IMR-90 (cell line): ENCODE data around the gene EEF1AKMT2. TPM values are rescaled to one million over a fixed set of nuclear protein-coding genes. Genes with fewer than 3 reads are reported as not detected.

ENCODE experiments used
- ATAC-seq: fragments of 200-7000 bp; cut with Tn5 transposase; 2 replicates; pipeline ENCODE4 v1.9.1; 2020; ENCODE audit warnings: low read depth, mild to moderate bottlenecking, moderate library complexity
- BruUV-seq: library from RNA; stranded (reverse); fragments of 400-500 nt; replicated peaks from 2 replicates; lab custom pipeline; 2021; lab: Mats Ljungman, UMichigan
- CTCF ChIA-PET: fragments of 300-600 bp; formaldehyde crosslinking; extraction: SDS; loops from one replicate; lab custom pipeline; 2021; ENCODE audit warnings: antibody characterized with exemption; lab: Yijun Ruan, JAX
- POLR2A ChIA-PET: fragments of 300-600 bp; sonication (Branson Sonifier 250); formaldehyde crosslinking; loops from one replicate; lab custom pipeline; 2022; ENCODE audit warnings: antibody characterized with exemption; ENCODE audit not compliant: unreplicated experiment; lab: Charles Lee
- DNase-seq: peaks from one replicate; pipeline ENCODE4 v3.0.0; 2013
- H2AFZ ChIP-seq: replicated peaks from 2 replicates; pipeline ENCODE3; 2013; ENCODE audit warnings: low read length, mild to moderate bottlenecking; ENCODE audit not compliant: poor library complexity
- H2AK5ac ChIP-seq: 2 replicates; pipeline ENCODE4 v1.6.1; 2013; ENCODE audit warnings: low read depth, low read length, inconsistent platforms
- H2AK9ac ChIP-seq: replicated peaks from 2 replicates; pipeline ENCODE3; 2013; ENCODE audit warnings: mild to moderate bottlenecking, low read depth, low read length, moderate library complexity; ENCODE audit not compliant: poor library complexity
- H2BK120ac ChIP-seq: 2 replicates; pipeline ENCODE4 v1.6.1; 2013; ENCODE audit warnings: low read depth, low read length, inconsistent platforms
- H2BK15ac ChIP-seq: 3 replicates; pipeline ENCODE4 v1.6.1; 2013; ENCODE audit warnings: low read depth, low read length, inconsistent platforms
- H2BK20ac ChIP-seq: 2 replicates; pipeline ENCODE4 v1.6.1; 2013; ENCODE audit warnings: low read depth, mild to moderate bottlenecking, inconsistent platforms, low read length, moderate library complexity
- H2BK5ac ChIP-seq: 2 replicates; pipeline ENCODE4 v1.6.1; 2013; ENCODE audit warnings: mild to moderate bottlenecking, low read depth, low read length, inconsistent platforms; ENCODE audit not compliant: poor library complexity, severe bottlenecking
- H3K14ac ChIP-seq: replicated peaks from 2 replicates; pipeline ENCODE4 v1.6.1; 2013; ENCODE audit warnings: low read depth, low read length, inconsistent platforms
- H3K18ac ChIP-seq: 2 replicates; pipeline ENCODE4 v1.6.1; 2013; ENCODE audit warnings: low read depth, low read length, control low read depth
- H3K23ac ChIP-seq: 2 replicates; pipeline ENCODE4 v1.6.1; 2013; ENCODE audit warnings: low read depth, low read length, inconsistent platforms
- H3K27ac ChIP-seq: 2 replicates; pipeline ENCODE4 v1.5.1; 2013; ENCODE audit warnings: mild to moderate bottlenecking, control low read depth, low read length; ENCODE audit not compliant: insufficient read depth
- H3K27me3 ChIP-seq: 2 replicates; pipeline ENCODE4 v1.6.1; 2013; ENCODE audit warnings: low read length; ENCODE audit not compliant: control insufficient read depth, insufficient read depth
- H3K36me3 ChIP-seq: 2 replicates; pipeline ENCODE4 v1.6.1; 2013; ENCODE audit warnings: low read length, mixed read lengths; ENCODE audit not compliant: control insufficient read depth, insufficient read depth
- H3K4ac ChIP-seq: 2 replicates; pipeline ENCODE4 v1.6.1; 2013; ENCODE audit warnings: low read depth, low read length, inconsistent platforms
- H3K4me1 ChIP-seq: 2 replicates; pipeline ENCODE4 v1.6.1; 2013; ENCODE audit warnings: low read length, mixed read lengths; ENCODE audit not compliant: control insufficient read depth, insufficient read depth
- H3K4me2 ChIP-seq: 2 replicates; pipeline ENCODE4 v1.6.1; 2013; ENCODE audit warnings: low read depth, mild to moderate bottlenecking, control low read depth, low read length, moderate library complexity
- H3K4me3 ChIP-seq: 2 replicates; pipeline ENCODE4 v1.5.1; 2013; ENCODE audit warnings: low read depth, mild to moderate bottlenecking, control low read depth, low read length, moderate library complexity; ENCODE audit not compliant: insufficient read depth
- H3K56ac ChIP-seq: 2 replicates; pipeline ENCODE4 v1.6.1; 2013; ENCODE audit warnings: low read length, inconsistent platforms; ENCODE audit not compliant: insufficient read depth; ENCODE audit errors: extremely low read depth
- H3K79me1 ChIP-seq, 2 experiments: 2 replicates each; pipeline ENCODE4 v1.6.1; 2013; ENCODE audit warnings: low read length in 2 of 2, inconsistent platforms in 1 of 2, low read depth in 1 of 2
- H3K9ac ChIP-seq: 2 replicates; pipeline ENCODE4 v1.6.1; 2013; ENCODE audit warnings: low read depth, low read length, control low read depth
- H3K9me1 ChIP-seq: 2 replicates; pipeline ENCODE4 v1.6.1; 2013; ENCODE audit warnings: low read length, inconsistent platforms; ENCODE audit not compliant: insufficient read depth
- H3K9me3 ChIP-seq: 2 replicates; pipeline ENCODE4 v1.6.1; 2013; ENCODE audit warnings: low read length; ENCODE audit not compliant: control insufficient read depth, insufficient read depth
- H4K20me1 ChIP-seq: 2 replicates; pipeline ENCODE4 v1.6.1; 2013; ENCODE audit warnings: low read length, inconsistent platforms; ENCODE audit not compliant: insufficient read depth
- H4K5ac ChIP-seq: 2 replicates; pipeline ENCODE4 v1.6.1; 2013; ENCODE audit warnings: mild to moderate bottlenecking, low read depth, low read length, control low read depth
- H4K8ac ChIP-seq, 2 experiments: 2 replicates each; pipeline ENCODE4 v1.6.1; 2013; ENCODE audit warnings: low read depth in 2 of 2, low read length in 2 of 2, control low read depth in 1 of 2, inconsistent platforms in 1 of 2
- H4K91ac ChIP-seq: 2 replicates; pipeline ENCODE4 v1.6.1; 2013; ENCODE audit warnings: low read depth, low read length, inconsistent platforms; ENCODE audit not compliant: insufficient read depth
- CEBPB ChIP-seq: IDR thresholded peaks from 2 replicates; pipeline ENCODE4 v1.6.1; 2012; ENCODE audit warnings: low read depth, low read length, improper control_type of control experiment
- CTCF ChIP-seq: conservative IDR thresholded peaks from 2 replicates; pipeline ENCODE4 v1.5.1; 2012; ENCODE audit warnings: mild to moderate bottlenecking, low read depth, low read length, improper control_type of control experiment
- FOS ChIP-seq: fragments of 150-350 bp; IDR thresholded peaks from 2 replicates; pipeline ENCODE4 v1.6.1; 2016; ENCODE audit warnings: low read depth, low read length
- POLR2A ChIP-seq: IDR thresholded peaks from 2 replicates; pipeline ENCODE4 v1.6.1; 2012; ENCODE audit warnings: mild to moderate bottlenecking, low read depth, low read length
- SMC3 ChIP-seq: fragments of 150-350 bp; IDR thresholded peaks from 2 replicates; pipeline ENCODE4 v1.6.1; 2016; ENCODE audit warnings: low read depth, mild to moderate bottlenecking, antibody characterized with exemption, low read length, moderate library complexity
- WGBS, 2 experiments: methylation state at CpG; one replicate each; pipeline versions ENCODE4 v1.1.5 to v1.1.7; 2013; ENCODE audit warnings: missing lambda C conversion rate in 2 of 2; ENCODE audit not compliant: insufficient read length in 1 of 2; ENCODE audit errors: extremely low coverage in 2 of 2; 5-methylcytosine and 5-hydroxymethylcytosine counted together
- dilution Hi-C: fragments of 300-500 bp; cut with HindIII; formaldehyde crosslinking; loops from one replicate; pipeline ENCODE4 v1.14.3; 2018; ENCODE audit warnings: low sequenced_read_pairs; ENCODE audit not compliant: unreplicated experiment
- in situ Hi-C: fragments of 300-500 bp; cut with MboI; formaldehyde crosslinking; loops from 3 replicates; pipeline ENCODE4 v1.14.3; 2019; ENCODE audit warnings: low sequenced_read_pairs, inconsistent platforms, mixed read lengths
- intact Hi-C: fragments of 100-400 bp; cut with micrococcal nuclease; formaldehyde crosslinking; loops from 2 replicates; pipeline ENCODE4 v1.10.0; 2022
- polyA plus RNA-seq, 3 experiments: library from polyadenylated mRNA; depleted of rRNA; stranded (reverse); fragments of >200 nt; gene quantifications; 2 replicates each; pipeline ENCODE4 v1.2.3, GENCODE V29; 2012; ENCODE audit warnings: low replicate concordance in 1 of 3
- total RNA-seq: library from RNA; depleted of rRNA; stranded (reverse); fragments of >200 nt; gene quantifications from 2 replicates; pipeline ENCODE4 v1.2.3, GENCODE V29; 2012

The EEF1AKMT2 gene
- total and polyA plus RNA-seq, 2 of the 4 experiments (the other 2 are of a cell fraction): 9.7 to 12.7 TPM

DNA sequence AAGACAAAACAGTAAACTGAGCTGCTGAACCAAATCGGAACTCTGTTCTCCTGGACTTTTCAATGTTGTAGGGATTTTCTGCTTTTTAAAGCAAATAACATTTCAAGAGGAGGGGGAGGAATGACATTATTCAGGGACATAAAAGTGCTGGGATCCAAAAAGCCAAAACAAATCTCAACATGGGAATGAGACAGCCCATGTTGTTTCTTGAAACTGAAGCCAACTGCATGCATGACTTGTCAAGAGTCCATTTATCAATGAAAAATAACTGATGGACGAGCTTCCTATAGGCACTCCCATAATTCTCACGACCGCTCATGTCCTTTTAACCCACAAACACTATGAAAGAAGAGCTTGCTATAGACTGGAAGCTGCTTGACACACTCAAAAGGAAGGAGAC is 75.3 kb downstream of the EEF1AKMT2 start (continued):
- TF ChIP-seq CEBPB (no peak), SMC3 (no peak), POLR2A (no peak)

DNA sequence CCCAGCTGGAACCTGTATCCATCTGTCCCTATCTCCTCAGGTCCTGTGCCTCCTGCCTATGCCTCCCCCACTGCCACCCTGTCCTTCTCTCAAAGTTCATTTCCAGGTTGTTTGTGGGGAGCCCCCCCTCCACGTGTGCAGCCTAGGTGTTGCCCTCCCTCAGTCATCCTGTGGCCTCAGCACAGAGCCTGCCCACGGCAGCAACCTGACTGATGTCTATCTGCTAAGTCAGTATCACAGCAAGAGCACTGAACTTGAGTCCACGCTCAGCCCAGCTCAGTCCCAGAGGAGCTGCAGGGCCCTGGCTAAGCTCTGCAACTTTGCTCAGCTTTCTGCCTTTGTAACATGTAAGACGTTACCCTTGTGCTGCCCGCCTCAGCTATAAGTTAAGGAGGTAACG is 76.2 kb downstream of the EEF1AKMT2 start:
- H4K5ac ChIP-seq: no peak overlapping the region
- no peaks in the 10 kb centered on the region for H3K36me3 ChIP-seq
- no peaks in the 10 kb centered on the region; the same call in 1 of the 2 replicates for H4K20me1 ChIP-seq
- TF ChIP-seq CTCF: no peak
- TF ChIP-seq FOS: no peak
- H3K27me3 ChIP-seq: no peaks in the 10 kb centered on the region
- H3K4ac ChIP-seq: no peak overlapping the region
- no peak overlapping the region for H4K8ac ChIP-seq
- no TSS peak for BruUV-seq
- dilution Hi-C loops: no loop called here
- no peak overlapping the region for H3K27ac ChIP-seq
- no peak overlapping the region for H2BK20ac ChIP-seq
- no peak overlapping the region for H3K14ac ChIP-seq
- no peak overlapping the region for H2BK15ac ChIP-seq
- H3K4me2 ChIP-seq: no peak overlapping the region
- H2BK120ac ChIP-seq: no peak overlapping the region
- ChIA-PET CTCF (no interaction called here), POLR2A (no interaction called here)
- H3K9me1 ChIP-seq: peaks cover 3% of the 10 kb centered on the region; the same call in 1 of the 2 replicates
- no peaks in the 10 kb centered on the region for H3K9me3 ChIP-seq
- no peak overlapping the region for H2BK5ac ChIP-seq
- no peak overlapping the region for H3K18ac ChIP-seq
- ATAC-seq: no peak
- H3K56ac ChIP-seq: no peak overlapping the region
- H2AFZ ChIP-seq: no peak overlapping the region
- H3K4me1 ChIP-seq: peaks cover 3% of the 10 kb centered on the region; the same call in 1 of the 2 replicates
- H4K91ac ChIP-seq: no peak overlapping the region
- in situ Hi-C loops: no loop called here
- 100% methylated on average over 1 of the region's 6 CpGs; no CpG with 5 or more reads in 1 of the 2 experiments for WGBS, 2 experiments
- no peak for DNase-seq
- H3K23ac ChIP-seq: no peak overlapping the region
- no peak overlapping the region for H2AK5ac ChIP-seq
- no peak overlapping the region for H3K9ac ChIP-seq
- H3K4me3 ChIP-seq: no peak overlapping the region
- H3K79me1 ChIP-seq: peaks cover 5 to 20% of the 10 kb centered on the region in 2 experiments; a peak in 2 of 4 replicates
- intact Hi-C loops: no loop called here
- no peak overlapping the region for H2AK9ac ChIP-seq
